ENCODE measurements around the gene IQGAP3. TPM values are rescaled to one million over a fixed set of nuclear protein-coding genes. Genes with fewer than 3 reads are reported as not detected.

The IQGAP3 gene
- total RNA-seq, 2 donors from 2014 or later = 28.6 to 36.9 TPM

GRCh38 chr1:156600733-156601121 is 28.4 kb upstream of the IQGAP3 start:
- H3K4me1 ChIP-seq (ENCODE audit: control insufficient read depth, insufficient read depth, low read length) = no peaks in the 10 kb centered on the region
- Mint-ChIP-seq H3K36me3 (ENCODE audit: low read depth) (peaks cover 22% of the 10 kb centered on the region), H3K27ac (peak overlapping the region; percentile 94), H3K4me1 (peaks cover 4% of the 10 kb centered on the region), H3K27me3 (ENCODE audit: insufficient read depth) (no peaks in the 10 kb centered on the region), H3K4me3 (peak overlapping the region; percentile 79), H3K9me3 (no peaks in the 10 kb centered on the region)
- no peak overlapping the region for H3K27ac ChIP-seq (ENCODE audit: low read depth, low read length)
- H3K36me3 ChIP-seq (ENCODE audit: control insufficient read depth, insufficient read depth, low read length) = peaks cover 34% of the 10 kb centered on the region
- H3K27me3 ChIP-seq (ENCODE audit: control insufficient read depth, insufficient read depth, low read length, poor library complexity, severe bottlenecking) = no peaks in the 10 kb centered on the region
- DNase-seq = no peak
- H3K9ac ChIP-seq (ENCODE audit: extremely low read depth, low read length, poor library complexity, severe bottlenecking) = peak overlapping the region; percentile 82
- TF ChIP-seq CTCF (conservative IDR thresholded peaks at IDR 0.05) = no peak
- peak overlapping the region; percentile 94 for H3K4me3 ChIP-seq (ENCODE audit: low read length)
- no peaks in the 10 kb centered on the region for H3K9me3 ChIP-seq (ENCODE audit: control insufficient read depth, low read length)
- WGBS, 2 experiments (ENCODE audit: insufficient coverage in 1 of 2, insufficient read length in 1 of 2) = 3 to 8% methylated on average over 11 to 13 of the region's 13 CpGs

GRCh38 chr1:156599811-156600210 is 27.4 kb upstream of the IQGAP3 start:
- Histone ChIP-seq H3K27ac (ENCODE audit: low read depth, low read length) (no peak overlapping the region), H3K9ac (ENCODE audit: extremely low read depth, low read length, poor library complexity, severe bottlenecking) (no peak overlapping the region), H3K4me1 (ENCODE audit: control insufficient read depth, insufficient read depth, low read length) (no peaks in the 10 kb centered on the region), H3K4me3 (ENCODE audit: low read length) (no peak overlapping the region), H3K36me3 (ENCODE audit: control insufficient read depth, insufficient read depth, low read length) (peaks cover 39% of the 10 kb centered on the region), H3K27me3 (ENCODE audit: control insufficient read depth, insufficient read depth, low read length, poor library complexity, severe bottlenecking) (no peaks in the 10 kb centered on the region), H3K9me3 (ENCODE audit: control insufficient read depth, low read length) (no peaks in the 10 kb centered on the region)
- no peak for DNase-seq
- Mint-ChIP-seq H3K4me1 (peaks cover 4% of the 10 kb centered on the region), H3K27ac (no peak overlapping the region), H3K27me3 (ENCODE audit: insufficient read depth) (no peaks in the 10 kb centered on the region), H3K9me3 (no peaks in the 10 kb centered on the region), H3K4me3 (peak overlapping the region; percentile 79), H3K36me3 (ENCODE audit: low read depth) (peaks cover 29% of the 10 kb centered on the region)
- peak; percentile 13 for TF ChIP-seq CTCF (conservative IDR thresholded peaks at IDR 0.05)
- 96 to 100% methylated on average over 3 of the region's 3 CpGs for WGBS, 2 experiments (ENCODE audit: insufficient coverage in 1 of 2, insufficient read length in 1 of 2)

GRCh38 chr1:156598731-156599432 is 26.5 kb upstream of the IQGAP3 start:
- Mint-ChIP-seq H3K27ac (no peak overlapping the region), H3K4me1 (peaks cover 4% of the 10 kb centered on the region), H3K27me3 (ENCODE audit: insufficient read depth) (no peaks in the 10 kb centered on the region), H3K4me3 (no peak overlapping the region), H3K9me3 (no peaks in the 10 kb centered on the region), H3K36me3 (ENCODE audit: low read depth) (peaks cover 32% of the 10 kb centered on the region)
- no peaks in the 10 kb centered on the region for H3K4me1 ChIP-seq (ENCODE audit: control insufficient read depth, insufficient read depth, low read length)
- no peak overlapping the region for H3K4me3 ChIP-seq (ENCODE audit: low read length)
- no peaks in the 10 kb centered on the region for H3K9me3 ChIP-seq (ENCODE audit: control insufficient read depth, low read length)
- peaks cover 45% of the 10 kb centered on the region for H3K36me3 ChIP-seq (ENCODE audit: control insufficient read depth, insufficient read depth, low read length)
- no peak for TF ChIP-seq CTCF (conservative IDR thresholded peaks at IDR 0.05)
- DNase-seq = no peak
- no peak overlapping the region for H3K27ac ChIP-seq (ENCODE audit: low read depth, low read length)
- H3K9ac ChIP-seq (ENCODE audit: extremely low read depth, low read length, poor library complexity, severe bottlenecking) = no peak overlapping the region
- WGBS, 2 experiments (ENCODE audit: insufficient coverage in 1 of 2, insufficient read length in 1 of 2) = 78 to 95% methylated on average over 2 to 4 of the region's 4 CpGs
- no peaks in the 10 kb centered on the region for H3K27me3 ChIP-seq (ENCODE audit: control insufficient read depth, insufficient read depth, low read length, poor library complexity, severe bottlenecking)

All from endodermal cell (in vitro differentiated cells).